Astrocyte (in vitro differentiated cells and primary cell): ENCODE measurements around the gene JAK3. TPM values are rescaled to one million over a fixed set of nuclear protein-coding genes. Genes with fewer than 3 reads are reported as not detected.

Experiments used
- DNase-seq: peaks from one replicate; pipeline ENCODE4 v3.0.0-alpha.2; 2010; ENCODE audit warnings: low read depth
- FAIRE-seq: peaks from 2 replicates; lab custom pipeline; 2011; peaks lifted over from hg19 to GRCh38; lab: Jason Lieb, UNC
- H2AFZ ChIP-seq: 2 replicates; pipeline ENCODE4 v1.6.0; 2012; ENCODE audit warnings: low read depth, low read length, inconsistent platforms
- H3K27ac ChIP-seq: 2 replicates; pipeline ENCODE4 v1.5.1; 2011; ENCODE audit warnings: low read depth, low read length, inconsistent platforms
- H3K27me3 ChIP-seq: 2 replicates; pipeline ENCODE4 v1.6.0; 2011; ENCODE audit warnings: low read length, inconsistent platforms; ENCODE audit not compliant: insufficient read depth
- H3K36me3 ChIP-seq: 2 replicates; pipeline ENCODE4 v1.5.1; 2011; ENCODE audit warnings: low read length, inconsistent platforms; ENCODE audit not compliant: insufficient read depth
- H3K4me1 ChIP-seq: 2 replicates; pipeline ENCODE4 v1.5.1; 2011; ENCODE audit warnings: low read length, inconsistent platforms; ENCODE audit not compliant: insufficient read depth
- H3K4me2 ChIP-seq: 2 replicates; pipeline ENCODE4 v1.6.0; 2012; ENCODE audit warnings: low read length, inconsistent platforms
- H3K4me3 ChIP-seq: 2 replicates; pipeline ENCODE4 v1.5.1; 2011; ENCODE audit warnings: low read depth, mild to moderate bottlenecking, low read length, inconsistent platforms; ENCODE audit not compliant: insufficient read depth
- H3K79me2 ChIP-seq: 2 replicates; pipeline ENCODE4 v1.6.0; 2012; ENCODE audit warnings: mild to moderate bottlenecking, low read length, inconsistent platforms; ENCODE audit not compliant: insufficient read depth
- H3K9ac ChIP-seq: 2 replicates; pipeline ENCODE4 v1.6.0; 2012; ENCODE audit warnings: mild to moderate bottlenecking, low read length, inconsistent platforms
- H3K9me3 ChIP-seq: 2 replicates; pipeline ENCODE4 v1.5.1; 2012; ENCODE audit warnings: low read depth, mild to moderate bottlenecking, low read length, inconsistent platforms; ENCODE audit not compliant: insufficient read depth
- H4K20me1 ChIP-seq: 2 replicates; pipeline ENCODE4 v1.6.0; 2012; ENCODE audit warnings: low read length, inconsistent platforms; ENCODE audit not compliant: insufficient read depth
- H3K27ac Mint-ChIP-seq: one replicate; pipeline ENCODE4 v1.8.0; 2021; ENCODE audit warnings: mild to moderate bottlenecking, mixed read lengths; ENCODE audit not compliant: unreplicated experiment
- H3K27me3 Mint-ChIP-seq: one replicate; pipeline ENCODE4 v1.8.0; 2021; ENCODE audit warnings: low read depth, mixed read lengths; ENCODE audit not compliant: unreplicated experiment
- H3K36me3 Mint-ChIP-seq: one replicate; pipeline ENCODE4 v1.8.0; 2021; ENCODE audit warnings: low read depth, mixed read lengths; ENCODE audit not compliant: unreplicated experiment
- H3K4me1 Mint-ChIP-seq: one replicate; pipeline ENCODE4 v1.8.0; 2021; ENCODE audit warnings: low read depth, mixed read lengths; ENCODE audit not compliant: unreplicated experiment
- H3K4me3 Mint-ChIP-seq: one replicate; pipeline ENCODE4 v1.8.0; 2021; ENCODE audit warnings: mild to moderate bottlenecking, moderate library complexity, mixed read lengths; ENCODE audit not compliant: unreplicated experiment
- H3K9me3 Mint-ChIP-seq: one replicate; pipeline ENCODE4 v1.8.0; 2021; ENCODE audit warnings: mild to moderate bottlenecking, mixed read lengths; ENCODE audit not compliant: unreplicated experiment
- CTCF ChIP-seq: IDR thresholded peaks from 2 replicates; pipeline ENCODE4 v1.5.1; 2011; ENCODE audit warnings: low read depth, mild to moderate bottlenecking, inconsistent platforms, low read length, moderate library complexity; ENCODE audit not compliant: insufficient read depth
- EZH2 ChIP-seq: IDR thresholded peaks from 2 replicates; pipeline ENCODE4 v1.6.1; 2012; ENCODE audit warnings: mild to moderate bottlenecking, low read length, inconsistent platforms; ENCODE audit not compliant: insufficient read depth
- total RNA-seq: library from RNA; stranded (reverse); gene quantifications from 2 replicates; pipeline ENCODE4 v1.2.1, GENCODE V29; 2021

Gene JAK3
- total RNA-seq, 1 donor from 2014 or later, result 1.00 TPM

GRCh38 chr19:17775991-17776803 is 71.6 kb downstream of the JAK3 start:
- Histone ChIP-seq H3K36me3 (no peaks in the 10 kb centered on the region), H3K4me1 (no peaks in the 10 kb centered on the region), H3K9ac (no peak overlapping the region), H3K27me3 (no peaks in the 10 kb centered on the region), H2AFZ (no peak overlapping the region), H3K79me2 (no peaks in the 10 kb centered on the region), H3K4me2 (no peak overlapping the region), H3K4me3 (no peak overlapping the region), H3K9me3 (no peaks in the 10 kb centered on the region), H4K20me1 (no peaks in the 10 kb centered on the region), H3K27ac (no peak overlapping the region)
- DNase-seq, result no peak
- no peaks in the 10 kb centered on the region for H3K9me3 Mint-ChIP-seq
- peaks cover 27% of the 10 kb centered on the region for H3K27me3 Mint-ChIP-seq
- no peak for TF ChIP-seq EZH2
- no peak for TF ChIP-seq CTCF
- H3K4me3 Mint-ChIP-seq, result no peak overlapping the region
- no peaks in the 10 kb centered on the region for H3K4me1 Mint-ChIP-seq
- H3K36me3 Mint-ChIP-seq, result no peaks in the 10 kb centered on the region
- FAIRE-seq, result no peak
- H3K27ac Mint-ChIP-seq, result no peak overlapping the region

GRCh38 chr19:17775245-17775927 is 72.4 kb downstream of the JAK3 start:
- peaks cover 27% of the 10 kb centered on the region for H3K27me3 Mint-ChIP-seq
- H2AFZ ChIP-seq, result no peak overlapping the region
- FAIRE-seq, result no peak

More at GRCh38 chr19:17775245-17775927, 72.4 kb downstream of the JAK3 start:
- TF ChIP-seq CTCF (peak; percentile 49), EZH2 (no peak)
- Histone ChIP-seq H3K36me3 (no peaks in the 10 kb centered on the region), H3K9ac (no peak overlapping the region), H3K4me2 (no peak overlapping the region), H4K20me1 (no peaks in the 10 kb centered on the region), H3K79me2 (no peaks in the 10 kb centered on the region), H3K4me3 (no peak overlapping the region), H3K27ac (no peak overlapping the region), H3K4me1 (no peaks in the 10 kb centered on the region), H3K27me3 (no peaks in the 10 kb centered on the region), H3K9me3 (no peaks in the 10 kb centered on the region)
- Mint-ChIP-seq H3K36me3 (no peaks in the 10 kb centered on the region), H3K4me3 (no peak overlapping the region), H3K27ac (no peak overlapping the region), H3K4me1 (no peaks in the 10 kb centered on the region), H3K9me3 (no peaks in the 10 kb centered on the region)
- DNase-seq, result no peak

Other genes starting within 250 kb of the JAK3 start
- gene UNC13A, start 159.6 kb downstream of the JAK3 start, total RNA-seq, result 1.2 and 1.4 TPM in 2 replicates
- gene MAP1S, start 128.5 kb downstream of the JAK3 start, total RNA-seq, result 72.3 and 82.2 TPM in 2 replicates
- gene FCHO1, start 96.5 kb downstream of the JAK3 start, total RNA-seq, result 1.7 and 2.0 TPM in 2 replicates
- gene B3GNT3, start 52.8 kb downstream of the JAK3 start, total RNA-seq, result 0.36 TPM in 1 of 2 replicates, not detected in the other
- not detected in 2 replicates for gene INSL3, start 26.5 kb downstream of the JAK3 start, total RNA-seq
- gene RPL18A, start 11.9 kb upstream of the JAK3 start, total RNA-seq, result 1,839 and 1,909 TPM in 2 replicates
- gene SLC5A5, start 24.0 kb upstream of the JAK3 start, total RNA-seq, result not detected in 2 replicates
- 91.0 and 97.3 TPM in 2 replicates for gene CCDC124, start 85.0 kb upstream of the JAK3 start, total RNA-seq
- gene KCNN1, start 119.1 kb upstream of the JAK3 start, total RNA-seq, result 1.5 and 1.6 TPM in 2 replicates
- gene ARRDC2, start 160.2 kb upstream of the JAK3 start, total RNA-seq, result 2.6 and 2.8 TPM in 2 replicates
- gene IL12RB1, start 239.0 kb upstream of the JAK3 start, total RNA-seq, result 0.07 TPM in 1 of 2 replicates, not detected in the other
- 5.5 and 6.3 TPM in 2 replicates for gene MAST3, start 249.8 kb upstream of the JAK3 start, total RNA-seq